ENCODE measurements around the gene GPR25.

GPR25 gene

GRCh38 chr1:200916152-200916551 is 43.4 kb downstream of the GPR25 start:
- Histone ChIP-seq H3K79me2 (ENCODE audit: insufficient read depth, low read depth) (no peaks in the 10 kb centered on the region), H3K4me3 (IDR thresholded peaks at IDR 0.05; ENCODE audit: insufficient read depth, low read depth, low read length) (no peak overlapping the region), H4K20me1 (ENCODE audit: insufficient read depth) (no peaks in the 10 kb centered on the region), H3K9ac (no peak overlapping the region), H3K27ac (no peak overlapping the region), H3K36me3 (ENCODE audit: insufficient read depth) (no peaks in the 10 kb centered on the region), H2AFZ (ENCODE audit: low read depth) (no peak overlapping the region), H3K27me3 (ENCODE audit: insufficient read depth, low read depth) (no peaks in the 10 kb centered on the region), H3K4me1 (ENCODE audit: low read depth, poor library complexity, severe bottlenecking) (no peaks in the 10 kb centered on the region), H3K4me2 (no peak overlapping the region)
- no peak for TF ChIP-seq CTCF (conservative IDR thresholded peaks at IDR 0.05; ENCODE audit: low read depth, low read length)

GRCh38 chr1:200916681-200917080 is 43.9 kb downstream of the GPR25 start:
- H3K9ac ChIP-seq, result no peak overlapping the region
- H3K4me3 ChIP-seq (IDR thresholded peaks at IDR 0.05; ENCODE audit: insufficient read depth, low read depth, low read length), result no peak overlapping the region
- no peak overlapping the region for H3K4me2 ChIP-seq
- TF ChIP-seq CTCF (conservative IDR thresholded peaks at IDR 0.05; ENCODE audit: low read depth, low read length), result no peak
- H3K79me2 ChIP-seq (ENCODE audit: insufficient read depth, low read depth), result no peaks in the 10 kb centered on the region
- H3K27me3 ChIP-seq (ENCODE audit: insufficient read depth, low read depth), result no peaks in the 10 kb centered on the region
- H3K36me3 ChIP-seq (ENCODE audit: insufficient read depth), result no peaks in the 10 kb centered on the region
- H2AFZ ChIP-seq (ENCODE audit: low read depth), result no peak overlapping the region
- no peaks in the 10 kb centered on the region for H4K20me1 ChIP-seq (ENCODE audit: insufficient read depth)
- H3K4me1 ChIP-seq (ENCODE audit: low read depth, poor library complexity, severe bottlenecking), result no peaks in the 10 kb centered on the region
- no peak overlapping the region for H3K27ac ChIP-seq

GRCh38 chr1:200917291-200917817 is 44.6 kb downstream of the GPR25 start:
- Histone ChIP-seq H3K9ac (no peak overlapping the region), H2AFZ (ENCODE audit: low read depth) (no peak overlapping the region), H4K20me1 (ENCODE audit: insufficient read depth) (no peaks in the 10 kb centered on the region), H3K4me1 (ENCODE audit: low read depth, poor library complexity, severe bottlenecking) (no peaks in the 10 kb centered on the region), H3K4me2 (no peak overlapping the region), H3K4me3 (IDR thresholded peaks at IDR 0.05; ENCODE audit: insufficient read depth, low read depth, low read length) (no peak overlapping the region), H3K79me2 (ENCODE audit: insufficient read depth, low read depth) (no peaks in the 10 kb centered on the region), H3K27me3 (ENCODE audit: insufficient read depth, low read depth) (no peaks in the 10 kb centered on the region), H3K27ac (no peak overlapping the region), H3K36me3 (ENCODE audit: insufficient read depth) (no peaks in the 10 kb centered on the region)
- no peak for TF ChIP-seq CTCF (conservative IDR thresholded peaks at IDR 0.05; ENCODE audit: low read depth, low read length)

DNA sequence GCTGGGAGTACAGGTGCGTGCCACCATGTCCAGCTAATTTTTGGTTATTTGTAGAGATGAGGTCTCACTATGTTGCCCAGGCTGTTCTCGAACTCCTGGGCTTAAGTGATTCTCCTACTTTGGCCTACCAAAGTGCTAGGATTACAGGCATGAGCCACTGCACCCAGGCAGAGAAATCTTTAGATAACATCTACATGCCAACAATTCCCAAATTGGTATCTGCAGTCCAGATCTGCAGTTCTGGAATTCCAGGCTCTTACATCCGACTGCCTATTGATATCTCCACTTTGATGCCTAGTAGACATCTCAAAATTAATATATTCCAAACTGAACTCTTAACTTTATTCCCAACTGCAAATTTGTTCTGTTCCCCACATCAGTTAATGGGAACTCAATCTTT is 45.2 kb downstream of the GPR25 start:
- H3K4me1 ChIP-seq (ENCODE audit: low read depth, poor library complexity, severe bottlenecking), result no peaks in the 10 kb centered on the region
- H3K27ac ChIP-seq, result no peak overlapping the region
- no peak for TF ChIP-seq CTCF (conservative IDR thresholded peaks at IDR 0.05; ENCODE audit: low read depth, low read length)
- H3K27me3 ChIP-seq (ENCODE audit: insufficient read depth, low read depth), result no peaks in the 10 kb centered on the region
- H3K4me2 ChIP-seq, result no peak overlapping the region
- H3K4me3 ChIP-seq (IDR thresholded peaks at IDR 0.05; ENCODE audit: insufficient read depth, low read depth, low read length), result no peak overlapping the region
- H3K79me2 ChIP-seq (ENCODE audit: insufficient read depth, low read depth), result no peaks in the 10 kb centered on the region
- no peaks in the 10 kb centered on the region for H3K36me3 ChIP-seq (ENCODE audit: insufficient read depth)
- H2AFZ ChIP-seq (ENCODE audit: low read depth), result no peak overlapping the region
- no peak overlapping the region for H3K9ac ChIP-seq
- no peaks in the 10 kb centered on the region for H4K20me1 ChIP-seq (ENCODE audit: insufficient read depth)
